ENCODE data around the gene JAKMIP1. TPM values are rescaled to one million over a fixed set of nuclear protein-coding genes. Genes with fewer than 3 reads are reported as not detected.

The JAKMIP1 gene
- total RNA-seq, 1 experiment from 2014 or later = not detected

DNA sequence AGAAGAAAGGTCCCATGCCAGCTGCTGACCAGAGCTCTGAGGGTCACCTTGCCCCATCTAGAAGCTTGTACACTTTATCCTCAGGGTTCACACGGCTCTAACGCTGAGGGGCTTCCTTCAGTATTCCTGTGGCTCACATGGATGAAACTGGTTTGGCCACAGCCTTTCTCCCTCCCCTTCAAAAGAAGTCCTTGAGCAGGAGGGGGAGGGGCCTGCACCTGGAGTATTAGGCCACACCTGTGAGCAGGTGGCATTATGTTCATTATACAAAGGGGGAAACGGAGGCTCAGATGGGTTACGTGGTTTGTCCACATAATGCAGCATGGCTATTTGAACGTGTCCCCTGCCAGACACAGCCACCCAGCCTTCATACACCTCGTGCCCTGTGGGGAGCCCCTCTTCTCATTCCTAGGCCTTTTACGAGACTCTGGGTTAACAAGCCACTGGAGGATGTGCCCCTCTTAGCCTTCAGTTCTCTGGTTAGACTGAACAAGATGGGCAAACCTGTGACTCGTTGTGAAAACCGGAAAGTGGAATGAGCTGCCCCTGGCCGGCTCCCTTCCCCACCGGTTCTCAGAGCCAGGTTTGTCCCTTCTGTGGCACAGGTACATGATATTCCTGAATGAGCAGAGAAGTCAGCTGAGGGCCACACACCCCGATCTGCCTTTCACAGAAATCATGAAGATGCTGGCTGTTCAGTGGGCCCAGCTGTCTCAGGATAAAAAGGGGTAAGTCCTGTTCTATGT is 27.2 kb upstream of the JAKMIP1 start:
- CTCF ChIA-PET = no interaction called here
- Histone ChIP-seq H3K36me3 (ENCODE audit: control insufficient read depth, insufficient read depth, low read length) (no peaks in the 10 kb centered on the region), H3K27ac (ENCODE audit: low read length) (no peak overlapping the region), H3K4me3 (ENCODE audit: low read depth in 2 of 2, low read length in 2 of 2) (no peak overlapping the region), H3K27me3 (ENCODE audit: control insufficient read depth, insufficient read depth, low read length) (no peaks in the 10 kb centered on the region), H3K4me1 (ENCODE audit: control insufficient read depth, insufficient read depth, low read length) (no peaks in the 10 kb centered on the region), H3K9me3 (ENCODE audit: control insufficient read depth, insufficient read depth, low read depth, low read length) (no peaks in the 10 kb centered on the region)
- POLR2A ChIA-PET = no interaction called here
- no peak for DNase-seq (ENCODE audit: low read depth, low spot score)
- in situ Hi-C loops (cut with HindIII; ENCODE audit: low pct_unique_long_range_greater_than_20kb, low sequenced_read_pairs) = no loop called here
- intact Hi-C loops (cut with micrococcal nuclease; ENCODE audit: unreplicated experiment) = no loop called here
- TF ChIP-seq, protein P1, sequence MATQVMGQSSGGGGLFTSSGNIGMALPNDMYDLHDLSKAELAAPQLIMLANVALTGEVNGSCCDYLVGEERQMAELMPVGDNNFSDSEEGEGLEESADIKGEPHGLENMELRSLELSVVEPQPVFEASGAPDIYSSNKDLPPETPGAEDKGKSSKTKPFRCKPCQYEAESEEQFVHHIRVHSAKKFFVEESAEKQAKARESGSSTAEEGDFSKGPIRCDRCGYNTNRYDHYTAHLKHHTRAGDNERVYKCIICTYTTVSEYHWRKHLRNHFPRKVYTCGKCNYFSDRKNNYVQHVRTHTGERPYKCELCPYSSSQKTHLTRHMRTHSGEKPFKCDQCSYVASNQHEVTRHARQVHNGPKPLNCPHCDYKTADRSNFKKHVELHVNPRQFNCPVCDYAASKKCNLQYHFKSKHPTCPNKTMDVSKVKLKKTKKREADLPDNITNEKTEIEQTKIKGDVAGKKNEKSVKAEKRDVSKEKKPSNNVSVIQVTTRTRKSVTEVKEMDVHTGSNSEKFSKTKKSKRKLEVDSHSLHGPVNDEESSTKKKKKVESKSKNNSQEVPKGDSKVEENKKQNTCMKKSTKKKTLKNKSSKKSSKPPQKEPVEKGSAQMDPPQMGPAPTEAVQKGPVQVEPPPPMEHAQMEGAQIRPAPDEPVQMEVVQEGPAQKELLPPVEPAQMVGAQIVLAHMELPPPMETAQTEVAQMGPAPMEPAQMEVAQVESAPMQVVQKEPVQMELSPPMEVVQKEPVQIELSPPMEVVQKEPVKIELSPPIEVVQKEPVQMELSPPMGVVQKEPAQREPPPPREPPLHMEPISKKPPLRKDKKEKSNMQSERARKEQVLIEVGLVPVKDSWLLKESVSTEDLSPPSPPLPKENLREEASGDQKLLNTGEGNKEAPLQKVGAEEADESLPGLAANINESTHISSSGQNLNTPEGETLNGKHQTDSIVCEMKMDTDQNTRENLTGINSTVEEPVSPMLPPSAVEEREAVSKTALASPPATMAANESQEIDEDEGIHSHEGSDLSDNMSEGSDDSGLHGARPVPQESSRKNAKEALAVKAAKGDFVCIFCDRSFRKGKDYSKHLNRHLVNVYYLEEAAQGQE (IDR thresholded peaks at IDR 0.05; ENCODE audit: insufficient read depth in 1 of 2, low read depth in 2 of 2, low read length in 1 of 2) = no peak
- TF ChIP-seq POLR2AphosphoS5 (IDR thresholded peaks at IDR 0.05; ENCODE audit: low read depth, low read length) = no peak
- no TSS peak for BruUV-seq (replicated peaks)
- no peak for ATAC-seq

DNA sequence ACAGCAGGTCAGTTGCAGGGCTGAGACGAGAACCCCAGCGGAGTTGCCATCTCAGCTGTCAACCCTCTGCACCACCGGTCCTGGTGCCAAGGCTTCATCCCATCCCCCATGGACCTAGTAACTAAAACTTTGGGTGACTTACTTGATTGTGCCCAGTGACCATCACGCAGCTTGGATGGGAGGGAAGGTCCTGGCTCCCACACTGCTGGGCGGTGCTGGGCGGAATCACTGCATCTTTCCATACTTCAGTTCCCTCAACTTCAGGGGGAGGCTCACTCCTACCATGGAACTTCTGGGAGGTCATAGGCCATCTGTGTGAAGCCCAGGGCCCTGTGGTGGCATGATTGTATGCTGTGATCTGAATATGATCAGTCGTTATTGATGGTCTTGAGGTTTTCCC is 26.2 kb upstream of the JAKMIP1 start:
- in situ Hi-C loops (cut with HindIII; ENCODE audit: low pct_unique_long_range_greater_than_20kb, low sequenced_read_pairs) = no loop called here
- CTCF ChIA-PET = no interaction called here
- H3K27me3 ChIP-seq (ENCODE audit: control insufficient read depth, insufficient read depth, low read length) = no peaks in the 10 kb centered on the region

More for the DNA sequence above, 26.2 kb upstream of the JAKMIP1 start:
- BruUV-seq (replicated peaks) = no TSS peak
- POLR2A ChIA-PET = no interaction called here
- H3K4me1 ChIP-seq (ENCODE audit: control insufficient read depth, insufficient read depth, low read length) = no peaks in the 10 kb centered on the region
- no peak overlapping the region for H3K4me3 ChIP-seq (ENCODE audit: low read depth in 2 of 2, low read length in 2 of 2)
- no peak overlapping the region for H3K27ac ChIP-seq (ENCODE audit: low read length)
- H3K36me3 ChIP-seq (ENCODE audit: control insufficient read depth, insufficient read depth, low read length) = no peaks in the 10 kb centered on the region
- no peak for TF ChIP-seq POLR2AphosphoS5 (IDR thresholded peaks at IDR 0.05; ENCODE audit: low read depth, low read length)
- TF ChIP-seq, protein P1 (IDR thresholded peaks at IDR 0.05; ENCODE audit: insufficient read depth in 1 of 2, low read depth in 2 of 2, low read length in 1 of 2) = no peak
- no peak for TF ChIP-seq SIN3A (IDR thresholded peaks at IDR 0.05; ENCODE audit: borderline replicate concordance, insufficient read depth, low read depth, low read length)
- TF ChIP-seq CTCF (IDR thresholded peaks at IDR 0.05) = no peak
- no peak for TF ChIP-seq TCF7L2 (IDR thresholded peaks at IDR 0.05; ENCODE audit: low read depth, low read length)
- DNase-seq (ENCODE audit: low read depth, low spot score) = no peak
- H3K9me3 ChIP-seq (ENCODE audit: control insufficient read depth, insufficient read depth, low read depth, low read length) = no peaks in the 10 kb centered on the region
- no peak for ATAC-seq
- intact Hi-C loops (cut with micrococcal nuclease; ENCODE audit: unreplicated experiment) = no loop called here
